WTC11 (cell line): ENCODE measurements around the gene ATP2A2. TPM values are rescaled to one million over a fixed set of nuclear protein-coding genes. Genes with fewer than 3 reads are reported as not detected.

Experiments
- ATAC-seq: fragments of 200-7000 bp; cut with Tn5 transposase; 2 replicates; pipeline ENCODE4 v1.10.0; 2021; ENCODE audit warnings: mild to moderate bottlenecking, moderate library complexity
- CTCF ChIA-PET: fragments of 300-600 bp; sonication (Branson Sonifier 250); formaldehyde crosslinking; loops from one replicate; lab custom pipeline; 2021; ENCODE audit warnings: antibody characterized with exemption; lab: Charles Lee
- POLR2A ChIA-PET: fragments of 350-600 bp; sonication (Branson Sonifier 250); formaldehyde crosslinking; loops from one replicate; lab custom pipeline; 2021; ENCODE audit warnings: antibody characterized with exemption; lab: Charles Lee
- DNase-seq: peaks from one replicate; pipeline ENCODE4 v3.0.0; 2021; ENCODE audit warnings: low spot score
- H3K27ac Mint-ChIP-seq: 2 replicates; pipeline ENCODE4 v1.8.0; 2021; ENCODE audit warnings: mixed read lengths
- H3K27me3 Mint-ChIP-seq: 2 replicates; pipeline ENCODE4 v1.8.0; 2021; ENCODE audit warnings: low read depth, mild to moderate bottlenecking, moderate library complexity, mixed read lengths
- H3K36me3 Mint-ChIP-seq: 2 replicates; pipeline ENCODE4 v1.8.0; 2021; ENCODE audit warnings: mixed read lengths
- H3K4me1 Mint-ChIP-seq: 2 replicates; pipeline ENCODE4 v1.8.0; 2022; ENCODE audit warnings: mixed read lengths
- H3K4me3 Mint-ChIP-seq: 2 replicates; pipeline ENCODE4 v1.8.0; 2021; ENCODE audit warnings: mild to moderate bottlenecking, moderate library complexity, mixed read lengths
- H3K9me3 Mint-ChIP-seq: 2 replicates; pipeline ENCODE4 v1.8.0; 2021; ENCODE audit warnings: mixed read lengths
- AR ChIP-seq: fragments of 250-450 bp; sonication (Bioruptor Pico); IDR thresholded peaks from 2 replicates; pipeline ENCODE4 v1.9.0; 2021; ENCODE audit warnings: mild to moderate bottlenecking
- ATF1 ChIP-seq: sonication (generic); formaldehyde crosslinking; IDR thresholded peaks from 2 replicates; pipeline ENCODE4 v1.8.1; 2023; ENCODE audit warnings: mild to moderate bottlenecking, moderate library complexity, missing genetic modification reagents
- ATF2 ChIP-seq: sonication (generic); formaldehyde crosslinking; IDR thresholded peaks from 2 replicates; pipeline ENCODE4 v1.8.1; 2022; ENCODE audit warnings: low read depth, missing genetic modification reagents, borderline replicate concordance
- ATF3 ChIP-seq: sonication (generic); formaldehyde crosslinking; conservative IDR thresholded peaks from 2 replicates; pipeline ENCODE4 v1.8.1; 2022; ENCODE audit warnings: mild to moderate bottlenecking, missing genetic modification reagents
- ATF6 ChIP-seq: sonication (generic); formaldehyde crosslinking; IDR thresholded peaks from 2 replicates; pipeline ENCODE4 v1.8.1; 2023; ENCODE audit warnings: mild to moderate bottlenecking, missing genetic modification reagents
- CTCF ChIP-seq: fragments of 200-600 bp; IDR thresholded peaks from 2 replicates; pipeline ENCODE4 v1.8.0; 2022; ENCODE audit warnings: antibody characterized with exemption
- EMX1 ChIP-seq: fragments of 250-450 bp; sonication (Bioruptor Pico); IDR thresholded peaks from 2 replicates; pipeline ENCODE4 v1.8.0; 2021; ENCODE audit warnings: mild to moderate bottlenecking
- JAZF1 ChIP-seq: fragments of 250-450 bp; sonication (Bioruptor Pico); IDR thresholded peaks from 2 replicates; pipeline ENCODE4 v1.9.0; 2021; ENCODE audit warnings: moderate library complexity, mild to moderate bottlenecking, inconsistent platforms
- KAT7 ChIP-seq: sonication (generic); formaldehyde crosslinking; IDR thresholded peaks from 2 replicates; pipeline ENCODE4 v1.8.1; 2023; ENCODE audit warnings: missing genetic modification reagents, mild to moderate bottlenecking, borderline replicate concordance
- MAX ChIP-seq: sonication (generic); formaldehyde crosslinking; IDR thresholded peaks from 2 replicates; pipeline ENCODE4 v1.8.0; 2022; ENCODE audit warnings: mild to moderate bottlenecking, missing genetic modification reagents
- MLX ChIP-seq: sonication (generic); formaldehyde crosslinking; IDR thresholded peaks from 2 replicates; pipeline ENCODE4 v1.8.1; 2023; ENCODE audit warnings: mild to moderate bottlenecking, missing genetic modification reagents, moderate library complexity
- NR2C2 ChIP-seq: sonication (generic); formaldehyde crosslinking; IDR thresholded peaks from 2 replicates; pipeline ENCODE4 v1.8.0; 2022; ENCODE audit warnings: mild to moderate bottlenecking, missing genetic modification reagents
- PRDM15 ChIP-seq: sonication (generic); formaldehyde crosslinking; IDR thresholded peaks from 2 replicates; pipeline ENCODE4 v1.8.0; 2022; ENCODE audit warnings: missing genetic modification reagents
- RORB ChIP-seq: fragments of 250-450 bp; sonication (Bioruptor Pico); IDR thresholded peaks from 2 replicates; pipeline ENCODE4 v1.9.0; 2021; ENCODE audit warnings: mild to moderate bottlenecking
- TCF7 ChIP-seq: sonication (generic); formaldehyde crosslinking; IDR thresholded peaks from 2 replicates; pipeline ENCODE4 v1.8.0; 2022; ENCODE audit warnings: mild to moderate bottlenecking, low read depth, missing genetic modification reagents, moderate library complexity
- TEAD1 ChIP-seq: sonication (generic); formaldehyde crosslinking; IDR thresholded peaks from 2 replicates; pipeline ENCODE4 v1.8.0; 2022; ENCODE audit warnings: mild to moderate bottlenecking, missing genetic modification reagents
- ZNF416 ChIP-seq: fragments of 250-450 bp; sonication (Bioruptor Pico); IDR thresholded peaks from 2 replicates; pipeline ENCODE4 v1.9.0; 2021; ENCODE audit warnings: mild to moderate bottlenecking, inconsistent platforms
- ZNF512 ChIP-seq: sonication (generic); formaldehyde crosslinking; IDR thresholded peaks from 2 replicates; pipeline ENCODE4 v1.8.1; 2022; ENCODE audit warnings: missing genetic modification reagents, borderline replicate concordance
- ZNF671 ChIP-seq: fragments of 250-450 bp; sonication (Bioruptor Pico); IDR thresholded peaks from 2 replicates; pipeline ENCODE4 v1.8.0; 2021; ENCODE audit warnings: mild to moderate bottlenecking
- total RNA-seq: library from RNA; stranded (reverse); gene quantifications from 3 replicates; pipeline ENCODE4 v1.2.3, GENCODE V29; 2021

The ATP2A2 gene
- total RNA-seq, 1 experiment from 2014 or later = 239 TPM

- peaks cover 75% of the 10 kb centered on the region for H3K36me3 Mint-ChIP-seq
- no peak for TF ChIP-seq ATF3
- no peak for TF ChIP-seq ATF6 (CRISPR knock-in tag)
- TF ChIP-seq ATF1 = no peak
- TF ChIP-seq AR (CRISPR knock-in tag) = no peak
- no peak for TF ChIP-seq MLX (CRISPR knock-in tag)
- no peak for TF ChIP-seq EMX1 (CRISPR knock-in tag)
- TF ChIP-seq ZNF416 (CRISPR knock-in tag) = no peak
- TF ChIP-seq ATF2 (CRISPR knock-in tag) = no peak
- no peak for TF ChIP-seq RORB (CRISPR knock-in tag)
- no peak for TF ChIP-seq KAT7 (CRISPR knock-in tag)
- TF ChIP-seq JAZF1 = no peak
- no peak for TF ChIP-seq MAX (CRISPR knock-in tag)
- no peak for TF ChIP-seq TEAD1 (CRISPR knock-in tag)
- no peak for TF ChIP-seq ZNF512 (CRISPR knock-in tag)
- no peak for TF ChIP-seq TCF7 (CRISPR knock-in tag)
- no peak for TF ChIP-seq NR2C2 (CRISPR knock-in tag)
- no peak for TF ChIP-seq ZNF671
- no peak for TF ChIP-seq PRDM15 (CRISPR knock-in tag)
- TF ChIP-seq CTCF = no peak
- TF ChIP-seq, all 79 proteins: peak for 0
- H3K4me3 Mint-ChIP-seq = no peak overlapping the region
- H3K27me3 Mint-ChIP-seq = no peaks in the 10 kb centered on the region
- CTCF ChIA-PET = no interaction called here
- DNase-seq (no peak), ATAC-seq (no peak)
- POLR2A ChIA-PET = no interaction called here
- H3K4me1 Mint-ChIP-seq = no peaks in the 10 kb centered on the region
- no peaks in the 10 kb centered on the region for H3K9me3 Mint-ChIP-seq
- H3K27ac Mint-ChIP-seq = no peak overlapping the region
Measured at GRCh38 chr12:110382683-110383082, 101.6 kb downstream of the ATP2A2 start.
